Panc1 (cell line): ENCODE data around the gene WNK1. TPM values are rescaled to one million over a fixed set of nuclear protein-coding genes. Genes with fewer than 3 reads are reported as not detected.

ENCODE experiments used
- ATAC-seq: fragments of 200-7000 bp; cut with Tn5 transposase; 2 replicates; pipeline ENCODE4 v1.9.1; 2020; ENCODE audit warnings: mild to moderate bottlenecking, moderate library complexity
- BruUV-seq: library from RNA; stranded (reverse); fragments of 400-500 nt; replicated peaks from 2 replicates; lab custom pipeline; 2021; lab: Mats Ljungman, UMichigan
- CTCF ChIA-PET: fragments of 300-600 bp; sonication (Branson Sonifier 250); formaldehyde crosslinking; loops from one replicate; lab custom pipeline; 2022; ENCODE audit warnings: antibody characterized with exemption; lab: Charles Lee
- POLR2A ChIA-PET: fragments of 300-600 bp; sonication (Branson Sonifier 250); formaldehyde crosslinking; loops from one replicate; lab custom pipeline; 2022; ENCODE audit warnings: antibody characterized with exemption; lab: Charles Lee
- DNase-seq: peaks from one replicate; pipeline ENCODE4 v3.0.0-alpha.2; 2010; ENCODE audit warnings: low read depth, low spot score
- H3K27ac ChIP-seq: 2 replicates; pipeline ENCODE4 v1.5.1; 2011; ENCODE audit warnings: mild to moderate bottlenecking, low read length, inconsistent platforms
- H3K27me3 ChIP-seq: fragments of 200-500 bp; sonication (Bioruptor generic); 2 replicates; pipeline ENCODE4 v1.6.0; 2014; ENCODE audit warnings: low read length, inconsistent platforms; ENCODE audit not compliant: control insufficient read depth, insufficient read depth
- H3K36me3 ChIP-seq: fragments of 200-500 bp; sonication (Bioruptor generic); 2 replicates; pipeline ENCODE4 v1.5.1; 2014; ENCODE audit warnings: inconsistent platforms, mild to moderate bottlenecking, low read length, moderate library complexity; ENCODE audit not compliant: control insufficient read depth, insufficient read depth
- H3K4me1 ChIP-seq: 2 replicates; pipeline ENCODE4 v1.5.1; 2011; ENCODE audit warnings: inconsistent platforms, mild to moderate bottlenecking, low read length, moderate library complexity; ENCODE audit not compliant: control insufficient read depth, insufficient read depth
- H3K4me3 ChIP-seq, 2 experiments: 2 replicates each; pipeline ENCODE4 v1.5.1; 2011 to 2012; ENCODE audit warnings: low read depth in 2 of 2, low read length in 2 of 2, mild to moderate bottlenecking in 2 of 2, inconsistent platforms in 1 of 2, moderate library complexity in 1 of 2
- H3K9me3 ChIP-seq: fragments of 200-500 bp; sonication (Bioruptor generic); 2 replicates; pipeline ENCODE4 v1.5.1; 2014; ENCODE audit warnings: low read depth, mild to moderate bottlenecking, inconsistent platforms, low read length, moderate library complexity; ENCODE audit not compliant: control insufficient read depth, insufficient read depth
- POLR2AphosphoS5 ChIP-seq: IDR thresholded peaks from 2 replicates; pipeline ENCODE4 v1.6.1; 2012; ENCODE audit warnings: mild to moderate bottlenecking, low read depth, low read length, moderate library complexity
- SIN3A ChIP-seq: IDR thresholded peaks from 2 replicates; pipeline ENCODE4 v1.6.1; 2012; ENCODE audit warnings: low read depth, mild to moderate bottlenecking, low read length, moderate library complexity, borderline replicate concordance; ENCODE audit not compliant: insufficient read depth
- TCF7L2 ChIP-seq: IDR thresholded peaks from 2 replicates; pipeline ENCODE4 v1.6.1; 2011; ENCODE audit warnings: mild to moderate bottlenecking, low read depth, low read length, inconsistent platforms
- in situ Hi-C: cut with HindIII; loops from 2 replicates; pipeline ENCODE4 v1.10.0; 2016; ENCODE audit warnings: low sequenced_read_pairs, low pct_unique_long_range_greater_than_20kb
- intact Hi-C: fragments of 100-400 bp; cut with micrococcal nuclease; formaldehyde crosslinking; loops from one replicate; pipeline ENCODE4 v1.10.0; 2022; ENCODE audit not compliant: unreplicated experiment
- total RNA-seq: library from RNA; stranded (reverse); gene quantifications from one replicate; pipeline ENCODE4 v1.2.1, GENCODE V29; 2021; ENCODE audit not compliant: unreplicated experiment
- TF ChIP-seq, protein P1 (sequence below), 2 experiments: IDR thresholded peaks; 2 replicates each; pipeline ENCODE4 v1.6.1; 2011 to 2012; ENCODE audit warnings: low read depth in 2 of 2, control low read depth in 1 of 2, low read length in 1 of 2, mild to moderate bottlenecking in 1 of 2, moderate library complexity in 1 of 2; ENCODE audit not compliant: insufficient read depth in 1 of 2
- TF ChIP-seq, protein P2 (sequence below): fragments of 450-650 bp; IDR thresholded peaks from 2 replicates; pipeline ENCODE4 v1.5.1; 2017; ENCODE audit warnings: mild to moderate bottlenecking

The WNK1 gene
- total RNA-seq, 1 experiment from 2014 or later, result 181 TPM

DNA sequence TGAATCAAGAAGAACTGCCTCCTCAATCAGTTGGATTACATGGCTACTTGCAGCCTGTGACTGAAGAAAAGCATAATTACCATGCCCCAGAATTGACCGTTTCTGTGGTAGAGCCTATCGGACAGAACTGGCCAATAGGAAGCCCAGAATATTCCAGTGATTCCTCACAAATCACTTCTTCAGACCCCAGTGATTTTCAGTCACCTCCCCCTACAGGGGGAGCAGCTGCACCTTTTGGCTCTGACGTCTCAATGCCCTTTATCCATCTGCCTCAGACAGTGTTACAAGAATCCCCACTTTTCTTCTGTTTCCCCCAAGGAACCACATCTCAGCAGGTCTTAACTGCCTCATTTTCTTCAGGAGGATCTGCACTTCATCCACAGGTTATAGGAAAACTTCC lies 116.3 kb downstream of the WNK1 start:
- no peaks in the 10 kb centered on the region for H3K9me3 ChIP-seq
- H3K27me3 ChIP-seq, result no peaks in the 10 kb centered on the region
- no TSS peak for BruUV-seq
- H3K4me3 ChIP-seq, result no peak overlapping the region
- in situ Hi-C loops (no loop called here), intact Hi-C loops (no loop called here)
- no peaks in the 10 kb centered on the region for H3K4me1 ChIP-seq
- no peak for ATAC-seq
- DNase-seq, result no peak
- H3K27ac ChIP-seq, result no peak overlapping the region
- TF ChIP-seq, protein P1, sequence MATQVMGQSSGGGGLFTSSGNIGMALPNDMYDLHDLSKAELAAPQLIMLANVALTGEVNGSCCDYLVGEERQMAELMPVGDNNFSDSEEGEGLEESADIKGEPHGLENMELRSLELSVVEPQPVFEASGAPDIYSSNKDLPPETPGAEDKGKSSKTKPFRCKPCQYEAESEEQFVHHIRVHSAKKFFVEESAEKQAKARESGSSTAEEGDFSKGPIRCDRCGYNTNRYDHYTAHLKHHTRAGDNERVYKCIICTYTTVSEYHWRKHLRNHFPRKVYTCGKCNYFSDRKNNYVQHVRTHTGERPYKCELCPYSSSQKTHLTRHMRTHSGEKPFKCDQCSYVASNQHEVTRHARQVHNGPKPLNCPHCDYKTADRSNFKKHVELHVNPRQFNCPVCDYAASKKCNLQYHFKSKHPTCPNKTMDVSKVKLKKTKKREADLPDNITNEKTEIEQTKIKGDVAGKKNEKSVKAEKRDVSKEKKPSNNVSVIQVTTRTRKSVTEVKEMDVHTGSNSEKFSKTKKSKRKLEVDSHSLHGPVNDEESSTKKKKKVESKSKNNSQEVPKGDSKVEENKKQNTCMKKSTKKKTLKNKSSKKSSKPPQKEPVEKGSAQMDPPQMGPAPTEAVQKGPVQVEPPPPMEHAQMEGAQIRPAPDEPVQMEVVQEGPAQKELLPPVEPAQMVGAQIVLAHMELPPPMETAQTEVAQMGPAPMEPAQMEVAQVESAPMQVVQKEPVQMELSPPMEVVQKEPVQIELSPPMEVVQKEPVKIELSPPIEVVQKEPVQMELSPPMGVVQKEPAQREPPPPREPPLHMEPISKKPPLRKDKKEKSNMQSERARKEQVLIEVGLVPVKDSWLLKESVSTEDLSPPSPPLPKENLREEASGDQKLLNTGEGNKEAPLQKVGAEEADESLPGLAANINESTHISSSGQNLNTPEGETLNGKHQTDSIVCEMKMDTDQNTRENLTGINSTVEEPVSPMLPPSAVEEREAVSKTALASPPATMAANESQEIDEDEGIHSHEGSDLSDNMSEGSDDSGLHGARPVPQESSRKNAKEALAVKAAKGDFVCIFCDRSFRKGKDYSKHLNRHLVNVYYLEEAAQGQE (IDR thresholded peaks at IDR 0.05; ENCODE audit: insufficient read depth in 1 of 2, low read depth in 2 of 2, low read length in 1 of 2), result no peak
- TF ChIP-seq, protein P2, sequence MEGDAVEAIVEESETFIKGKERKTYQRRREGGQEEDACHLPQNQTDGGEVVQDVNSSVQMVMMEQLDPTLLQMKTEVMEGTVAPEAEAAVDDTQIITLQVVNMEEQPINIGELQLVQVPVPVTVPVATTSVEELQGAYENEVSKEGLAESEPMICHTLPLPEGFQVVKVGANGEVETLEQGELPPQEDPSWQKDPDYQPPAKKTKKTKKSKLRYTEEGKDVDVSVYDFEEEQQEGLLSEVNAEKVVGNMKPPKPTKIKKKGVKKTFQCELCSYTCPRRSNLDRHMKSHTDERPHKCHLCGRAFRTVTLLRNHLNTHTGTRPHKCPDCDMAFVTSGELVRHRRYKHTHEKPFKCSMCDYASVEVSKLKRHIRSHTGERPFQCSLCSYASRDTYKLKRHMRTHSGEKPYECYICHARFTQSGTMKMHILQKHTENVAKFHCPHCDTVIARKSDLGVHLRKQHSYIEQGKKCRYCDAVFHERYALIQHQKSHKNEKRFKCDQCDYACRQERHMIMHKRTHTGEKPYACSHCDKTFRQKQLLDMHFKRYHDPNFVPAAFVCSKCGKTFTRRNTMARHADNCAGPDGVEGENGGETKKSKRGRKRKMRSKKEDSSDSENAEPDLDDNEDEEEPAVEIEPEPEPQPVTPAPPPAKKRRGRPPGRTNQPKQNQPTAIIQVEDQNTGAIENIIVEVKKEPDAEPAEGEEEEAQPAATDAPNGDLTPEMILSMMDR, result peak; percentile 23
- no peak for TF ChIP-seq SIN3A
- POLR2A ChIA-PET, result no interaction called here
- H3K36me3 ChIP-seq, result peaks cover 37% of the 10 kb centered on the region
- CTCF ChIA-PET, result no interaction called here

DNA sequence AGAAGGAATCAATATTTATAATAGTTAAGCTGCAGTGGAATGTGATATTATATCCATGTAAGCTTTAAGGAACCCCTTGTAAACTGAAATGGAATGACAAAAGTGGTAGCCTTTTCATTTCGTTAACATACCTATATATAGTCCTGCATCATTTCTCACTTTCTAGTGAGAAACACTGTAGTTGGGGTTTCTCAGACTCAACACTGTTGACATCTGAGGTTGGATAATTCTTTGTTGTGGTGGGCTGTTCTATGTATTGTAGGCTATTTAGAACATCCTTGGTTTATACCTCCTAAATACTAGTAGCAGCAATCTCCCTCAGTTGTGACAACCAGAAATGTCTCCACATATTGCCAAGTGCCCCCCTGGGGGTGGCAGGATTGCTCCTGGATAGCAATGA lies 118.0 kb downstream of the WNK1 start:
- Histone ChIP-seq H3K36me3 (peaks cover 36% of the 10 kb centered on the region), H3K27me3 (no peaks in the 10 kb centered on the region), H3K9me3 (no peaks in the 10 kb centered on the region), H3K4me1 (no peaks in the 10 kb centered on the region), H3K4me3 (no peak overlapping the region), H3K27ac (no peak overlapping the region)
- ChIA-PET POLR2A (no interaction called here), CTCF (no interaction called here)
- intact Hi-C loops (no loop called here), in situ Hi-C loops (no loop called here)
- no TSS peak for BruUV-seq
- ATAC-seq, result no peak
- no peak for DNase-seq
- TF ChIP-seq SIN3A (no peak), TCF7L2 (no peak), POLR2AphosphoS5 (no peak)
- TF ChIP-seq, protein P1 (IDR thresholded peaks at IDR 0.05; ENCODE audit: insufficient read depth in 1 of 2, low read depth in 2 of 2, low read length in 1 of 2), result no peak
- TF ChIP-seq, protein P2, result no peak
